22Rv1 (cell line): ENCODE data around the gene TUBB4B.

Experiments
- H3K27ac ChIP-seq: fragments of 450-650 bp; 2 replicates; pipeline ENCODE4 v1.5.1; 2017
- CTCF ChIP-seq: fragments of 450-650 bp; IDR thresholded peaks from 2 replicates; pipeline ENCODE4 v1.5.1; 2017; ENCODE audit warnings: mild to moderate bottlenecking
- ZFX ChIP-seq: fragments of 450-650 bp; IDR thresholded peaks from 2 replicates; pipeline ENCODE4 v1.6.1; 2017; ENCODE audit warnings: antibody characterized with exemption, borderline replicate concordance

TUBB4B gene

GRCh38 chr9:137268538-137269201 lies 27.6 kb downstream of the TUBB4B start:
- TF ChIP-seq ZFX (no peak), CTCF (no peak)
- H3K27ac ChIP-seq, result peak overlapping the region; percentile 98

- TF ChIP-seq ZFX, result no peak
- TF ChIP-seq CTCF, result no peak
Observed at GRCh38 chr9:137269231-137269772, 28.2 kb downstream of the TUBB4B start.

GRCh38 chr9:137270929-137271695 lies 30.0 kb downstream of the TUBB4B start:
- H3K27ac ChIP-seq, result peak overlapping the region; percentile 98
- TF ChIP-seq CTCF (no peak), ZFX (no peak)

More at GRCh38 chr9:137269231-137269772, 28.2 kb downstream of the TUBB4B start:
- H3K27ac ChIP-seq, result peak overlapping the region; percentile 98

GRCh38 chr9:137271696-137272076 lies 30.6 kb downstream of the TUBB4B start:
- peak overlapping the region; percentile 98 for H3K27ac ChIP-seq
- TF ChIP-seq CTCF (no peak), ZFX (no peak)

GRCh38 chr9:137272241-137273094 lies 31.4 kb downstream of the TUBB4B start:
- TF ChIP-seq ZFX (no peak), CTCF (no peak)
- H3K27ac ChIP-seq, result peak overlapping the region; percentile 98

GRCh38 chr9:137273095-137273490 lies 32.0 kb downstream of the TUBB4B start:
- TF ChIP-seq ZFX (no peak), CTCF (no peak)
- peak overlapping the region; percentile 98 for H3K27ac ChIP-seq
